Panc1 (cell line): ENCODE data around the gene STIL. TPM values are rescaled to one million over a fixed set of nuclear protein-coding genes. Genes with fewer than 3 reads are reported as not detected.

Source experiments
- ATAC-seq: fragments of 200-7000 bp; cut with Tn5 transposase; 2 replicates; pipeline ENCODE4 v1.9.1; 2020; ENCODE audit warnings: mild to moderate bottlenecking, moderate library complexity
- BruUV-seq: library from RNA; stranded (reverse); fragments of 400-500 nt; replicated peaks from 2 replicates; lab custom pipeline; 2021; lab: Mats Ljungman, UMichigan
- CTCF ChIA-PET: fragments of 300-600 bp; sonication (Branson Sonifier 250); formaldehyde crosslinking; loops from one replicate; lab custom pipeline; 2022; ENCODE audit warnings: antibody characterized with exemption; lab: Charles Lee
- POLR2A ChIA-PET: fragments of 300-600 bp; sonication (Branson Sonifier 250); formaldehyde crosslinking; loops from one replicate; lab custom pipeline; 2022; ENCODE audit warnings: antibody characterized with exemption; lab: Charles Lee
- DNase-seq: peaks from one replicate; pipeline ENCODE4 v3.0.0-alpha.2; 2010; ENCODE audit warnings: low read depth, low spot score
- H3K27ac ChIP-seq: 2 replicates; pipeline ENCODE4 v1.5.1; 2011; ENCODE audit warnings: mild to moderate bottlenecking, low read length, inconsistent platforms
- H3K27me3 ChIP-seq: fragments of 200-500 bp; sonication (Bioruptor generic); 2 replicates; pipeline ENCODE4 v1.6.0; 2014; ENCODE audit warnings: low read length, inconsistent platforms; ENCODE audit not compliant: control insufficient read depth, insufficient read depth
- H3K36me3 ChIP-seq: fragments of 200-500 bp; sonication (Bioruptor generic); 2 replicates; pipeline ENCODE4 v1.5.1; 2014; ENCODE audit warnings: inconsistent platforms, mild to moderate bottlenecking, low read length, moderate library complexity; ENCODE audit not compliant: control insufficient read depth, insufficient read depth
- H3K4me1 ChIP-seq: 2 replicates; pipeline ENCODE4 v1.5.1; 2011; ENCODE audit warnings: inconsistent platforms, mild to moderate bottlenecking, low read length, moderate library complexity; ENCODE audit not compliant: control insufficient read depth, insufficient read depth
- H3K4me3 ChIP-seq, 2 experiments: 2 replicates each; pipeline ENCODE4 v1.5.1; 2011 to 2012; ENCODE audit warnings: low read depth in 2 of 2, low read length in 2 of 2, mild to moderate bottlenecking in 2 of 2, inconsistent platforms in 1 of 2, moderate library complexity in 1 of 2
- H3K9me3 ChIP-seq: fragments of 200-500 bp; sonication (Bioruptor generic); 2 replicates; pipeline ENCODE4 v1.5.1; 2014; ENCODE audit warnings: low read depth, mild to moderate bottlenecking, inconsistent platforms, low read length, moderate library complexity; ENCODE audit not compliant: control insufficient read depth, insufficient read depth
- CTCF ChIP-seq: fragments of 450-650 bp; IDR thresholded peaks from 2 replicates; pipeline ENCODE4 v1.5.1; 2017; ENCODE audit warnings: mild to moderate bottlenecking
- POLR2AphosphoS5 ChIP-seq: IDR thresholded peaks from 2 replicates; pipeline ENCODE4 v1.6.1; 2012; ENCODE audit warnings: mild to moderate bottlenecking, low read depth, low read length, moderate library complexity
- REST ChIP-seq, 2 experiments: IDR thresholded peaks; 2 replicates each; pipeline ENCODE4 v1.6.1; 2011 to 2012; ENCODE audit warnings: low read depth in 2 of 2, control low read depth in 1 of 2, low read length in 1 of 2, mild to moderate bottlenecking in 1 of 2, moderate library complexity in 1 of 2; ENCODE audit not compliant: insufficient read depth in 1 of 2
- SIN3A ChIP-seq: IDR thresholded peaks from 2 replicates; pipeline ENCODE4 v1.6.1; 2012; ENCODE audit warnings: low read depth, mild to moderate bottlenecking, low read length, moderate library complexity, borderline replicate concordance; ENCODE audit not compliant: insufficient read depth
- TCF7L2 ChIP-seq: IDR thresholded peaks from 2 replicates; pipeline ENCODE4 v1.6.1; 2011; ENCODE audit warnings: mild to moderate bottlenecking, low read depth, low read length, inconsistent platforms
- in situ Hi-C: cut with HindIII; loops from 2 replicates; pipeline ENCODE4 v1.10.0; 2016; ENCODE audit warnings: low sequenced_read_pairs, low pct_unique_long_range_greater_than_20kb
- intact Hi-C: fragments of 100-400 bp; cut with micrococcal nuclease; formaldehyde crosslinking; loops from one replicate; pipeline ENCODE4 v1.10.0; 2022; ENCODE audit not compliant: unreplicated experiment
- total RNA-seq: library from RNA; stranded (reverse); gene quantifications from one replicate; pipeline ENCODE4 v1.2.1, GENCODE V29; 2021; ENCODE audit not compliant: unreplicated experiment

Gene STIL
- total RNA-seq, 1 experiment from 2014 or later, result 31.6 TPM

GRCh38 chr1:47317841-47318240, 3.9 kb upstream of the STIL start:
- in situ Hi-C loops (no loop called here), intact Hi-C loops (no loop called here)
- CTCF ChIA-PET, result no interaction called here
- no peak overlapping the region for H3K27ac ChIP-seq
- DNase-seq, result no peak
- peaks cover 5% of the 10 kb centered on the region; the same call in 1 of the 2 replicates for H3K36me3 ChIP-seq
- H3K4me1 ChIP-seq, result no peaks in the 10 kb centered on the region
- no TSS peak for BruUV-seq
- H3K27me3 ChIP-seq, result no peaks in the 10 kb centered on the region
- ATAC-seq, result no peak
- no peaks in the 10 kb centered on the region for H3K9me3 ChIP-seq
- TF ChIP-seq CTCF, result no peak
- TF ChIP-seq SIN3A, result no peak
- TF ChIP-seq REST (IDR thresholded peaks at IDR 0.05; ENCODE audit: insufficient read depth in 1 of 2, low read depth in 2 of 2, low read length in 1 of 2), result no peak
- no peak for TF ChIP-seq POLR2AphosphoS5
- TF ChIP-seq TCF7L2, result no peak
- H3K4me3 ChIP-seq, result no peak overlapping the region
- POLR2A ChIA-PET, result interaction anchor here (1.0 kb wide), 1 partner anchor 16 kb away, joined by 3 read pairs; the partner anchor contains the start of gene CMPK1

- TF ChIP-seq REST (IDR thresholded peaks at IDR 0.05; ENCODE audit: insufficient read depth in 1 of 2, low read depth in 2 of 2, low read length in 1 of 2) (no peak), POLR2AphosphoS5 (no peak), CTCF (no peak), TCF7L2 (no peak), SIN3A (no peak)
- ChIA-PET CTCF (interaction anchor here (0.6 kb wide), 1 partner anchor 47 kb away, joined by 3 read pairs; no protein-coding TSS in a partner anchor), POLR2A (no interaction called here)
- Histone ChIP-seq H3K9me3 (no peaks in the 10 kb centered on the region), H3K4me1 (no peaks in the 10 kb centered on the region), H3K27me3 (no peaks in the 10 kb centered on the region), H3K36me3 (peaks cover 26% of the 10 kb centered on the region), H3K4me3 (no peak overlapping the region), H3K27ac (no peak overlapping the region)
- ATAC-seq (no peak), DNase-seq (no peak)
- in situ Hi-C loops, result no loop called here
- intact Hi-C loops, result no loop called here
- BruUV-seq, result no TSS peak
Measured at GRCh38 chr1:47309427-47309826, 4.5 kb downstream of the STIL start.
